Measurements from ENCODE around the gene ANKRD29.

- TF ChIP-seq CTCF (IDR thresholded peaks at IDR 0.05): no peak
- TF ChIP-seq POLR2A (IDR thresholded peaks at IDR 0.05): no peak
These were observed 76.8 kb downstream of the ANKRD29 start for GRCh38 chr18:23585897-23586248.
